HEK293 (cell line): ENCODE results near the gene ZNF429.

Experiments
- CTCF ChIA-PET: fragments of 350-600 bp; formaldehyde crosslinking; extraction: SDS; loops from one replicate; lab custom pipeline; 2021; ENCODE audit warnings: antibody characterized with exemption; lab: Yijun Ruan, JAX
- POLR2A ChIA-PET: fragments of 300-600 bp; formaldehyde crosslinking; extraction: SDS; loops from one replicate; lab custom pipeline; 2020; ENCODE audit warnings: antibody characterized with exemption, inconsistent platforms; lab: Yijun Ruan, JAX
- H3K27ac ChIP-seq: fragments of 200-500 bp; sonication (Bioruptor generic); 2 replicates; pipeline ENCODE4 v1.5.1; 2014; ENCODE audit warnings: low read depth, low read length, control low read depth, inconsistent platforms; ENCODE audit errors: extremely low read depth
- H3K36me3 ChIP-seq, 2 experiments: fragments of 200-500 bp in 1 of 2; sonication (Bioruptor generic) in 1 of 2; 1 replicate in 1 of 2; 2 replicates in 1 of 2; pipeline ENCODE4 v1.5.1; 2014 to 2017; ENCODE audit warnings: inconsistent platforms in 2 of 2, low read length in 2 of 2; ENCODE audit not compliant: control insufficient read depth in 2 of 2, insufficient read depth in 1 of 2
- H3K4me1 ChIP-seq: fragments of 200-500 bp; sonication (Bioruptor generic); 2 replicates; pipeline ENCODE4 v1.5.1; 2014; ENCODE audit warnings: mild to moderate bottlenecking, low read length, inconsistent platforms; ENCODE audit not compliant: control insufficient read depth, insufficient read depth
- H3K4me3 ChIP-seq: 2 replicates; pipeline ENCODE4 v1.5.1; 2011; ENCODE audit warnings: low read depth, mild to moderate bottlenecking, control low read depth, low read length, moderate library complexity
- H3K9me3 ChIP-seq: fragments of 200-500 bp; sonication (Bioruptor generic); 2 replicates; pipeline ENCODE4 v1.5.1; 2014; ENCODE audit warnings: low read depth, low read length, inconsistent platforms; ENCODE audit not compliant: control insufficient read depth, insufficient read depth
- HOXA7 ChIP-seq: sonication (generic); formaldehyde crosslinking; IDR thresholded peaks from 2 replicates; pipeline ENCODE4 v1.8.1; 2022; ENCODE audit warnings: missing genetic modification reagents, borderline replicate concordance
- KLF10 ChIP-seq: fragments of 450-650 bp; IDR thresholded peaks from 2 replicates; pipeline ENCODE4 v1.5.1; 2018; ENCODE audit warnings: missing biosample characterization, mild to moderate bottlenecking, missing genetic modification characterization
- PRDM4 ChIP-seq: fragments of 450-650 bp; formaldehyde crosslinking; IDR thresholded peaks from 2 replicates; pipeline ENCODE4 v1.5.1; 2017; ENCODE audit warnings: missing biosample characterization, missing genetic modification characterization
- WT1 ChIP-seq: fragments of 450-650 bp; formaldehyde crosslinking; IDR thresholded peaks from 2 replicates; pipeline ENCODE4 v1.5.1; 2016; ENCODE audit warnings: missing biosample characterization, missing genetic modification characterization
- ZBTB44 ChIP-seq: fragments of 450-650 bp; IDR thresholded peaks from 2 replicates; pipeline ENCODE4 v1.5.1; 2018; ENCODE audit warnings: missing biosample characterization, mild to moderate bottlenecking, missing genetic modification characterization
- ZFP69B ChIP-seq: fragments of 450-650 bp; formaldehyde crosslinking; IDR thresholded peaks from 2 replicates; pipeline ENCODE4 v1.5.1; 2016; ENCODE audit warnings: missing biosample characterization, missing genetic modification characterization
- ZNF112 ChIP-seq: fragments of 450-650 bp; formaldehyde crosslinking; IDR thresholded peaks from 2 replicates; pipeline ENCODE4 v1.5.0; 2017; ENCODE audit warnings: missing biosample characterization, missing genetic modification characterization
- ZNF140 ChIP-seq: fragments of 450-650 bp; formaldehyde crosslinking; IDR thresholded peaks from 2 replicates; pipeline ENCODE4 v1.5.1; 2016; ENCODE audit warnings: missing biosample characterization, missing genetic modification characterization
- ZNF354C ChIP-seq: fragments of 450-650 bp; formaldehyde crosslinking; IDR thresholded peaks from 2 replicates; pipeline ENCODE4 v1.5.1; 2016; ENCODE audit warnings: missing biosample characterization, missing genetic modification characterization, low read depth, borderline replicate concordance
- ZNF624 ChIP-seq: fragments of 450-650 bp; formaldehyde crosslinking; IDR thresholded peaks from 2 replicates; pipeline ENCODE4 v1.5.1; 2017; ENCODE audit warnings: missing biosample characterization, missing genetic modification characterization
- ZNF701 ChIP-seq: fragments of 450-650 bp; formaldehyde crosslinking; IDR thresholded peaks from 2 replicates; pipeline ENCODE4 v1.5.1; 2016; ENCODE audit warnings: missing biosample characterization, missing genetic modification characterization
- ZNF776 ChIP-seq: fragments of 450-650 bp; formaldehyde crosslinking; IDR thresholded peaks from 2 replicates; pipeline ENCODE4 v1.5.0; 2017; ENCODE audit warnings: missing biosample characterization, missing genetic modification characterization, borderline replicate concordance
- ZNF777 ChIP-seq: fragments of 450-650 bp; formaldehyde crosslinking; IDR thresholded peaks from 2 replicates; pipeline ENCODE4 v1.5.1; 2017; ENCODE audit warnings: missing biosample characterization, missing genetic modification characterization, borderline replicate concordance
- ZSCAN30 ChIP-seq: fragments of 450-650 bp; IDR thresholded peaks from 2 replicates; pipeline ENCODE4 v1.5.1; 2018; ENCODE audit warnings: missing biosample characterization, mild to moderate bottlenecking, missing genetic modification characterization, moderate library complexity
- ZXDB ChIP-seq: fragments of 450-650 bp; formaldehyde crosslinking; IDR thresholded peaks from 2 replicates; pipeline ENCODE4 v1.5.1; 2016; ENCODE audit warnings: missing biosample characterization, missing genetic modification characterization
- TF ChIP-seq, protein P1 (sequence below): fragments of 450-650 bp; formaldehyde crosslinking; IDR thresholded peaks from 2 replicates; pipeline ENCODE4 v1.5.1; 2016; ENCODE audit warnings: missing biosample characterization, missing genetic modification characterization
- TF ChIP-seq, protein P2 (sequence below): fragments of 450-650 bp; formaldehyde crosslinking; IDR thresholded peaks from 2 replicates; pipeline ENCODE4 v1.5.1; 2016; ENCODE audit warnings: missing biosample characterization, missing genetic modification characterization, borderline replicate concordance
- TF ChIP-seq, protein P3 (sequence below): fragments of 450-650 bp; formaldehyde crosslinking; IDR thresholded peaks from 2 replicates; pipeline ENCODE4 v1.5.1; 2016; ENCODE audit warnings: missing biosample characterization, missing genetic modification characterization

ZNF429 gene

GRCh38 chr19:21463449-21464105, 41.8 kb upstream of the ZNF429 start:
- ChIA-PET POLR2A (interaction anchor here (0.6 to 1.0 kb wide), 2 partner anchors 11 kb away, joined by 3 read pairs; no protein-coding TSS in a partner anchor), CTCF (no interaction called here)
- TF ChIP-seq ZNF140 (tag by site-specific recombination) (no peak), ZBTB44 (tag by site-specific recombination) (no peak)
- Histone ChIP-seq H3K4me3 (peak overlapping the region; percentile 43), H3K36me3 (no peaks in the 10 kb centered on the region), H3K9me3 (no peaks in the 10 kb centered on the region), H3K27ac (no peak overlapping the region), H3K4me1 (no peaks in the 10 kb centered on the region)

GRCh38 chr19:21466627-21467026, 38.8 kb upstream of the ZNF429 start:
- POLR2A ChIA-PET, result no interaction called here
- Histone ChIP-seq H3K27ac (no peak overlapping the region), H3K4me1 (no peaks in the 10 kb centered on the region), H3K4me3 (no peak overlapping the region), H3K9me3 (no peaks in the 10 kb centered on the region), H3K36me3 (no peaks in the 10 kb centered on the region)
- CTCF ChIA-PET, result no interaction called here
- TF ChIP-seq ZNF354C (tag by site-specific recombination) (no peak), ZNF112 (tag by site-specific recombination) (no peak), WT1 (no peak), ZNF624 (tag by site-specific recombination) (no peak)

DNA sequence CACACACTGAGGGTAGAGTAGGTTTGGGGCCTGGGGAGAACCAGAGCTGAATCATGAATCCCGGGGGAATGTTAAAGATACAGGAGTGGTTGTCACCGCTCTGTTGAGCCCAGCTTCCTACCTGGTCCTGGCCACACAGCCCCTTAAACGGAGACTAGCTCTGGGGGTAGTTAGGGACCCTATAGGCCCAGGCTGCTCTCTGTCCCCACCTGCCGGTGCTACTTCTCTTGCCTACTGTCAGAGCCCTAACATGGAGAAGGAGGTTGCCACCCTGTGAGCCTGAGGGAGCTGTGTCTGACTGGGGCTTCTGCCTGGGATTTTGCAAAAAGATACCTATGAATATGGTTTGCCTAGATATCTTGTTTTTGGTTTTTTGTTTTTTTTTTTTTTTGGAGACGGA, 36.6 kb upstream of the ZNF429 start:
- Histone ChIP-seq H3K36me3 (no peaks in the 10 kb centered on the region), H3K4me1 (no peaks in the 10 kb centered on the region), H3K27ac (no peak overlapping the region)
- CTCF ChIA-PET, result no interaction called here
- TF ChIP-seq ZNF776 (tag by site-specific recombination), result no peak
- no peak for TF ChIP-seq ZNF701 (tag by site-specific recombination)
- TF ChIP-seq ZNF140 (tag by site-specific recombination), result no peak
- TF ChIP-seq ZNF777 (tag by site-specific recombination), result no peak
- TF ChIP-seq KLF10 (tag by site-specific recombination), result no peak
- TF ChIP-seq ZFP69B (tag by site-specific recombination), result no peak
- TF ChIP-seq PRDM4, result no peak
- no peak for TF ChIP-seq ZXDB (tag by site-specific recombination)
- no peak for TF ChIP-seq HOXA7
- TF ChIP-seq, protein P1, sequence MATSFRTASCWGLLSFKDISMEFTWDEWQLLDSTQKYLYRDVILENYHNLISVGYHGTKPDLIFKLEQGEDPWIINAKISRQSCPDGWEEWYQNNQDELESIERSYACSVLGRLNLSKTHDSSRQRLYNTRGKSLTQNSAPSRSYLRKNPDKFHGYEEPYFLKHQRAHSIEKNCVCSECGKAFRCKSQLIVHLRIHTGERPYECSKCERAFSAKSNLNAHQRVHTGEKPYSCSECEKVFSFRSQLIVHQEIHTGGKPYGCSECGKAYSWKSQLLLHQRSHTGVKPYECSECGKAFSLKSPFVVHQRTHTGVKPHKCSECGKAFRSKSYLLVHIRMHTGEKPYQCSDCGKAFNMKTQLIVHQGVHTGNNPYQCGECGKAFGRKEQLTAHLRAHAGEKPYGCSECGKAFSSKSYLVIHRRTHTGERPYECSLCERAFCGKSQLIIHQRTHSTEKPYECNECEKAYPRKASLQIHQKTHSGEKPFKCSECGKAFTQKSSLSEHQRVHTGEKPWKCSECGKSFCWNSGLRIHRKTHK (tag by site-specific recombination), result no peak
- TF ChIP-seq, protein P2, sequence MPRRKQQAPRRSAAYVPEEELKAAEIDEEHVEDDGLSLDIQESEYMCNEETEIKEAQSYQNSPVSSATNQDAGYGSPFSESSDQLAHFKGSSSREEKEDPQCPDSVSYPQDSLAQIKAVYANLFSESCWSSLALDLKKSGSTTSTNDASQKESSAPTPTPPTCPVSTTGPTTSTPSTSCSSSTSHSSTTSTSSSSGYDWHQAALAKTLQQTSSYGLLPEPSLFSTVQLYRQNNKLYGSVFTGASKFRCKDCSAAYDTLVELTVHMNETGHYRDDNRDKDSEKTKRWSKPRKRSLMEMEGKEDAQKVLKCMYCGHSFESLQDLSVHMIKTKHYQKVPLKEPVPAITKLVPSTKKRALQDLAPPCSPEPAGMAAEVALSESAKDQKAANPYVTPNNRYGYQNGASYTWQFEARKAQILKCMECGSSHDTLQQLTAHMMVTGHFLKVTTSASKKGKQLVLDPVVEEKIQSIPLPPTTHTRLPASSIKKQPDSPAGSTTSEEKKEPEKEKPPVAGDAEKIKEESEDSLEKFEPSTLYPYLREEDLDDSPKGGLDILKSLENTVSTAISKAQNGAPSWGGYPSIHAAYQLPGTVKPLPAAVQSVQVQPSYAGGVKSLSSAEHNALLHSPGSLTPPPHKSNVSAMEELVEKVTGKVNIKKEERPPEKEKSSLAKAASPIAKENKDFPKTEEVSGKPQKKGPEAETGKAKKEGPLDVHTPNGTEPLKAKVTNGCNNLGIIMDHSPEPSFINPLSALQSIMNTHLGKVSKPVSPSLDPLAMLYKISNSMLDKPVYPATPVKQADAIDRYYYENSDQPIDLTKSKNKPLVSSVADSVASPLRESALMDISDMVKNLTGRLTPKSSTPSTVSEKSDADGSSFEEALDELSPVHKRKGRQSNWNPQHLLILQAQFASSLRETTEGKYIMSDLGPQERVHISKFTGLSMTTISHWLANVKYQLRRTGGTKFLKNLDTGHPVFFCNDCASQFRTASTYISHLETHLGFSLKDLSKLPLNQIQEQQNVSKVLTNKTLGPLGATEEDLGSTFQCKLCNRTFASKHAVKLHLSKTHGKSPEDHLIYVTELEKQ (tag by site-specific recombination), result no peak
- TF ChIP-seq, protein P3, sequence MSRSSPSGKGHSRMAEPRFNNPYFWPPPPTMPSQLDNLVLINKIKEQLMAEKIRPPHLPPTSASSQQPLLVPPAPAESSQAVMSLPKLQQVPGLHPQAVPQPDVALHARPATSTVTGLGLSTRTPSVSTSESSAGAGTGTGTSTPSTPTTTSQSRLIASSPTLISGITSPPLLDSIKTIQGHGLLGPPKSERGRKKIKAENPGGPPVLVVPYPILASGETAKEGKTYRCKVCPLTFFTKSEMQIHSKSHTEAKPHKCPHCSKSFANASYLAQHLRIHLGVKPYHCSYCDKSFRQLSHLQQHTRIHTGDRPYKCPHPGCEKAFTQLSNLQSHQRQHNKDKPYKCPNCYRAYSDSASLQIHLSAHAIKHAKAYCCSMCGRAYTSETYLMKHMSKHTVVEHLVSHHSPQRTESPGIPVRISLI (tag by site-specific recombination), result no peak
- TF ChIP-seq ZSCAN30 (tag by site-specific recombination), result no peak
- TF ChIP-seq, all 188 proteins: peak for 0
- Histone ChIP-seq H3K9me3 (no peaks in the 10 kb centered on the region), H3K4me3 (no peak overlapping the region)
- POLR2A ChIA-PET, result no interaction called here
